ENCODE results near the gene BORCS5.

BORCS5 gene

DNA sequence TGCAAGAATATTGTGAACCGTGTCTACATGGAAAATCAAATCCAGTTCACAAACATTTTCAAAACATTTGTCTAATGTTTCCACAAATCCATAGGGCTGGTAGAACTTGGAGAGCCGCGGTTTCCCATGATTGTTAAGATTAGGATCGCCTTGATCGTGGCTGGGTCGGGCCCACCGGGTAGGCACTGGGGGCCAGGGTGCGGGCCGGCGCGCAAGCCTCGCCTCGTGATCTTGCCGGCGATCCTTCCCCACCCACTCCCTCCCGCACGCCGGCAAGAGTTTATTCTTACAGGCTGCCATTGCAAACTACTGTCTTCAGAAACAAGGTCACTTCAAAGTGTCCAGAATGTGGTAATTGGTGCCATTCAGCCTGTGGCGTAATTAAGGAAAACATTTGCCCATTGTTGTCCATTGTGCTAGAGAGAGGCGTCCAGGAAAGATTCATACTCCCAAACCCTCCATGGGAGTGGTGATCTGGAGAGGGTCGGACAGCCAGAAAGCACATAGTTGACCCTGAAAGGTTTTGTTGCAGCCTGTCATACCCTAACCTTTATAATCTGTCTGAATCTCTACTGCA lies 95.5 kb downstream of the BORCS5 start:
- TF ChIP-seq GABPA (IDR thresholded peaks at IDR 0.05; ENCODE audit: low read depth), result no peak
- TF ChIP-seq POLR2AphosphoS5 (IDR thresholded peaks at IDR 0.05; ENCODE audit: low read depth), result no peak
- no peak for TF ChIP-seq SPI1 (IDR thresholded peaks at IDR 0.05; ENCODE audit: borderline replicate concordance, low read depth)
- TF ChIP-seq, protein P1, sequence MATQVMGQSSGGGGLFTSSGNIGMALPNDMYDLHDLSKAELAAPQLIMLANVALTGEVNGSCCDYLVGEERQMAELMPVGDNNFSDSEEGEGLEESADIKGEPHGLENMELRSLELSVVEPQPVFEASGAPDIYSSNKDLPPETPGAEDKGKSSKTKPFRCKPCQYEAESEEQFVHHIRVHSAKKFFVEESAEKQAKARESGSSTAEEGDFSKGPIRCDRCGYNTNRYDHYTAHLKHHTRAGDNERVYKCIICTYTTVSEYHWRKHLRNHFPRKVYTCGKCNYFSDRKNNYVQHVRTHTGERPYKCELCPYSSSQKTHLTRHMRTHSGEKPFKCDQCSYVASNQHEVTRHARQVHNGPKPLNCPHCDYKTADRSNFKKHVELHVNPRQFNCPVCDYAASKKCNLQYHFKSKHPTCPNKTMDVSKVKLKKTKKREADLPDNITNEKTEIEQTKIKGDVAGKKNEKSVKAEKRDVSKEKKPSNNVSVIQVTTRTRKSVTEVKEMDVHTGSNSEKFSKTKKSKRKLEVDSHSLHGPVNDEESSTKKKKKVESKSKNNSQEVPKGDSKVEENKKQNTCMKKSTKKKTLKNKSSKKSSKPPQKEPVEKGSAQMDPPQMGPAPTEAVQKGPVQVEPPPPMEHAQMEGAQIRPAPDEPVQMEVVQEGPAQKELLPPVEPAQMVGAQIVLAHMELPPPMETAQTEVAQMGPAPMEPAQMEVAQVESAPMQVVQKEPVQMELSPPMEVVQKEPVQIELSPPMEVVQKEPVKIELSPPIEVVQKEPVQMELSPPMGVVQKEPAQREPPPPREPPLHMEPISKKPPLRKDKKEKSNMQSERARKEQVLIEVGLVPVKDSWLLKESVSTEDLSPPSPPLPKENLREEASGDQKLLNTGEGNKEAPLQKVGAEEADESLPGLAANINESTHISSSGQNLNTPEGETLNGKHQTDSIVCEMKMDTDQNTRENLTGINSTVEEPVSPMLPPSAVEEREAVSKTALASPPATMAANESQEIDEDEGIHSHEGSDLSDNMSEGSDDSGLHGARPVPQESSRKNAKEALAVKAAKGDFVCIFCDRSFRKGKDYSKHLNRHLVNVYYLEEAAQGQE (IDR thresholded peaks at IDR 0.05; ENCODE audit: insufficient replicate concordance, low read depth), result no peak
- TF ChIP-seq, protein P2, sequence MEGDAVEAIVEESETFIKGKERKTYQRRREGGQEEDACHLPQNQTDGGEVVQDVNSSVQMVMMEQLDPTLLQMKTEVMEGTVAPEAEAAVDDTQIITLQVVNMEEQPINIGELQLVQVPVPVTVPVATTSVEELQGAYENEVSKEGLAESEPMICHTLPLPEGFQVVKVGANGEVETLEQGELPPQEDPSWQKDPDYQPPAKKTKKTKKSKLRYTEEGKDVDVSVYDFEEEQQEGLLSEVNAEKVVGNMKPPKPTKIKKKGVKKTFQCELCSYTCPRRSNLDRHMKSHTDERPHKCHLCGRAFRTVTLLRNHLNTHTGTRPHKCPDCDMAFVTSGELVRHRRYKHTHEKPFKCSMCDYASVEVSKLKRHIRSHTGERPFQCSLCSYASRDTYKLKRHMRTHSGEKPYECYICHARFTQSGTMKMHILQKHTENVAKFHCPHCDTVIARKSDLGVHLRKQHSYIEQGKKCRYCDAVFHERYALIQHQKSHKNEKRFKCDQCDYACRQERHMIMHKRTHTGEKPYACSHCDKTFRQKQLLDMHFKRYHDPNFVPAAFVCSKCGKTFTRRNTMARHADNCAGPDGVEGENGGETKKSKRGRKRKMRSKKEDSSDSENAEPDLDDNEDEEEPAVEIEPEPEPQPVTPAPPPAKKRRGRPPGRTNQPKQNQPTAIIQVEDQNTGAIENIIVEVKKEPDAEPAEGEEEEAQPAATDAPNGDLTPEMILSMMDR (IDR thresholded peaks at IDR 0.05; ENCODE audit: insufficient read depth, low read length), result no peak
- DNase-seq (ENCODE audit: low read depth in 1 of 2, low spot score in 1 of 2), result no peak
- Histone ChIP-seq H3K27ac (replicated peaks) (no peak overlapping the region), H3K4me3 (replicated peaks; ENCODE audit: insufficient read depth, low read length) (no peak overlapping the region), H3K27me3 (ENCODE audit: insufficient read depth, poor library complexity, severe bottlenecking) (no peaks in the 10 kb centered on the region)

DNA sequence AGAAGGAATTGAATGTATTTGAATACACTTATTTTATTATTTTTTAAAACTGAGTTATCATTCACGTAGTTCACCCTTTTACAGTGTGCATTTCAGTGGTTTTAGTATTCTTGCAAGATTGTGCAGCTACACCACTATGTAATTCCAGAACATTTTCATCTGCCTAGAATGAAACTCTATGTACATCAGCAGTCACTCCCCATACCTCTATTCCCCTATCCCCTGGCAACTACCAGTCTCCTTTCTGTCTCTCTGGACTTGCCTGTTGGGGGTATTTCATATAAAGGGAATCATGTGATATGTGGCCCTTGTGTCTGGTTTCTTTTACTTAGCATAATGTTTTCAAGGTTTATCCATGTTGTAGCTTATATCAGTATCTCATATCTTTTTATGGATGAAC lies 96.8 kb downstream of the BORCS5 start:
- TF ChIP-seq SPI1 (IDR thresholded peaks at IDR 0.05; ENCODE audit: borderline replicate concordance, low read depth) (no peak), POLR2AphosphoS5 (IDR thresholded peaks at IDR 0.05; ENCODE audit: low read depth) (no peak)
- TF ChIP-seq, protein P1 (IDR thresholded peaks at IDR 0.05; ENCODE audit: insufficient replicate concordance, low read depth), result no peak
- no peak overlapping the region for H3K27ac ChIP-seq (replicated peaks)

DNA sequence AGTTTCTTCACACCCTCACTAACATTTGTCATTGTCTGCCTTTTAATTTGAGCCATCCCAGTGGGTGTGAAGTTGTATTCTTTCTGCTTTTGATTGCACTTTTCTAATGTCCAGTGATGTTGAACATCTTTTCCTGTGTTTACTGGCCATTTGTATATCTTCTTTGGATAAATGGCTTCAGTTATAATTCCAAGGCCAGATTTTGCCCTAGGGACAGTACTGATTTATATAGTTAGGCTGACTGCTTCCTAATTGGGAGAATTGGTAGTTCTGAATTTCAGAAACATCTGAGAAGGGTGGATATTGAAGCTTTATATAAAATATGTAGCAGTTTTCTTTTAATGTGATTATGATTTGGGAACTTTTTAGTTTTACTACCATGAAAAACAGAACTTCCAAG lies 97.4 kb downstream of the BORCS5 start:
- no peak overlapping the region for H3K27ac ChIP-seq (replicated peaks)
- no peaks in the 10 kb centered on the region for H3K27me3 ChIP-seq (ENCODE audit: insufficient read depth, poor library complexity, severe bottlenecking)
- no peak for TF ChIP-seq SPI1 (IDR thresholded peaks at IDR 0.05; ENCODE audit: borderline replicate concordance, low read depth)
- no peak for TF ChIP-seq POLR2AphosphoS5 (IDR thresholded peaks at IDR 0.05; ENCODE audit: low read depth)
- no peak for DNase-seq (ENCODE audit: low read depth in 1 of 2, low spot score in 1 of 2)
- H3K4me3 ChIP-seq (replicated peaks; ENCODE audit: insufficient read depth, low read length), result no peak overlapping the region

More for the DNA sequence above, 96.8 kb downstream of the BORCS5 start:
- DNase-seq (ENCODE audit: low read depth in 1 of 2, low spot score in 1 of 2), result no peak
- Histone ChIP-seq H3K27me3 (ENCODE audit: insufficient read depth, poor library complexity, severe bottlenecking) (no peaks in the 10 kb centered on the region), H3K4me3 (replicated peaks; ENCODE audit: insufficient read depth, low read length) (no peak overlapping the region)

DNA sequence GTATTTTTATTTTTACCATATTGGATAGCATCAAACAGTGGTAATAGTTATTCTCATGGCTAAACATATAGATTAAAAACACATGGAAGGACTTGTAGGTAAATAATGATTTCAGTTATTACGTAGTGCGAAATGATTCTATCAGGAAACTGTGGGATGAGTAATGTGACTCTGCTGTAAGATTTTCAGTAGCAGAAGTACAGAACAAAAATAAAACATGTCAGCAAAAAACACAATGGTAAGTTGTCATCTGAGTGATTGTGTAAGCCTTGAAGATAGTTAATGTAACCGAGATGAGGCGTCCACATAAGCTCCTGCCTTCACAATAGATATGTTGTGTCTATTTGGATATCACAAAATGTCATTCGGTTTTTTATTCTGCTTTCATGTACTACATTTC lies 99.8 kb downstream of the BORCS5 start:
- TF ChIP-seq POLR2AphosphoS5 (IDR thresholded peaks at IDR 0.05; ENCODE audit: low read depth), result no peak
- TF ChIP-seq, protein P2 (IDR thresholded peaks at IDR 0.05; ENCODE audit: insufficient read depth, low read length), result no peak
- TF ChIP-seq GABPA (IDR thresholded peaks at IDR 0.05; ENCODE audit: low read depth), result no peak
- H3K27ac ChIP-seq (replicated peaks), result peak overlapping the region; percentile 45
- no peak overlapping the region for H3K4me3 ChIP-seq (replicated peaks; ENCODE audit: insufficient read depth, low read length)
- H3K27me3 ChIP-seq (ENCODE audit: insufficient read depth, poor library complexity, severe bottlenecking), result no peaks in the 10 kb centered on the region
- DNase-seq (ENCODE audit: low read depth in 1 of 2, low spot score in 1 of 2), result no peak

Measured in HL-60 (cell line).